Measurements from ENCODE around the gene SEMA3D.

GRCh38 chr7:85103962-85104361 is 82.9 kb downstream of the SEMA3D start:
- TF ChIP-seq TAF1 (IDR thresholded peaks at IDR 0.05; ENCODE audit: low read depth) (no peak), MXI1 (conservative IDR thresholded peaks at IDR 0.05; ENCODE audit: poor library complexity, severe bottlenecking) (no peak), SMC3 (conservative IDR thresholded peaks at IDR 0.05; ENCODE audit: poor library complexity) (no peak)

Measured in neural cell (in vitro differentiated cells).